ENCODE results near the gene WDFY4. TPM values are rescaled to one million over a fixed set of nuclear protein-coding genes. Genes with fewer than 3 reads are reported as not detected.
A peak's percentile ranks its signal among the peaks of the same experiment; 100 is the strongest.

Gene WDFY4
- total and polyA plus RNA-seq, 2 donors (not counting 1 experiment from before 2014, with no cell fraction given) = 0.06 to 0.66 TPM

DNA sequence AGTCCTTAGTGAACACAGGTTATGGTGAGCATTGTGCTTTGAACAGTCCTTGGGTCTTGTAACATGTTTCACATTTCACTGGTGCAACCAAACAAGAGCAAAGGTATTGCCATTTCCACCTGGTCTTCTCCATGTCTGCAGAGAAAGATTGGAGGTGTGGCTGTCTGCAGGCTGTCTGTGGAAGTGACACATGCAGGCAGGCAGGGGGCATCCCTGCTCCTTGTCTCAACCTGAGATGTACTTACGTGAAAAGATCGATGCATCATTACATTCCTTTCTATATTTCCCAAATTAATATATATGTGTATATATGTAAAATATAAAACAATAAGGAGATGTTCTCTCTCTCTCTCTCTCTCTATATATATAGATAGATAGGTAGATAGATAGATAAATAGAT, 200.7 kb downstream of the WDFY4 start:
- Histone ChIP-seq H3K27me3 (ENCODE audit: control insufficient read depth, insufficient read depth, low read length) (no peaks in the 10 kb centered on the region), H3K4me1 (ENCODE audit: control insufficient read depth, extremely low read depth, insufficient read depth, low read length) (no peaks in the 10 kb centered on the region), H3K9me3 (ENCODE audit: control insufficient read depth, insufficient read depth, low read depth, low read length) (no peaks in the 10 kb centered on the region), H3K27ac (ENCODE audit: insufficient read depth, low read length) (no peak overlapping the region), H3K36me3 (ENCODE audit: control insufficient read depth, insufficient read depth, low read length) (no peaks in the 10 kb centered on the region), H3K4me3 (replicated peaks in 1 of 4; ENCODE audit: control extremely low read depth in 1 of 4, insufficient read depth in 1 of 4, low read depth in 3 of 4, low read length in 4 of 4) (no peak overlapping the region), H3K4me2 (ENCODE audit: extremely low read depth, insufficient read depth, low read length) (no peak overlapping the region), H3K9ac (ENCODE audit: insufficient read depth, low read length) (no peak overlapping the region), H3K79me2 (ENCODE audit: control insufficient read depth, insufficient read depth, low read length) (no peaks in the 10 kb centered on the region), H2AFZ (ENCODE audit: low read length) (no peak overlapping the region), H4K20me1 (ENCODE audit: control insufficient read depth, extremely low read depth, insufficient read depth, low read length) (no peaks in the 10 kb centered on the region)
- peak in 1 of 2 donors; percentile 0 for DNase-seq (ENCODE audit: low read depth in 2 of 2)
- TF ChIP-seq, protein P1, sequence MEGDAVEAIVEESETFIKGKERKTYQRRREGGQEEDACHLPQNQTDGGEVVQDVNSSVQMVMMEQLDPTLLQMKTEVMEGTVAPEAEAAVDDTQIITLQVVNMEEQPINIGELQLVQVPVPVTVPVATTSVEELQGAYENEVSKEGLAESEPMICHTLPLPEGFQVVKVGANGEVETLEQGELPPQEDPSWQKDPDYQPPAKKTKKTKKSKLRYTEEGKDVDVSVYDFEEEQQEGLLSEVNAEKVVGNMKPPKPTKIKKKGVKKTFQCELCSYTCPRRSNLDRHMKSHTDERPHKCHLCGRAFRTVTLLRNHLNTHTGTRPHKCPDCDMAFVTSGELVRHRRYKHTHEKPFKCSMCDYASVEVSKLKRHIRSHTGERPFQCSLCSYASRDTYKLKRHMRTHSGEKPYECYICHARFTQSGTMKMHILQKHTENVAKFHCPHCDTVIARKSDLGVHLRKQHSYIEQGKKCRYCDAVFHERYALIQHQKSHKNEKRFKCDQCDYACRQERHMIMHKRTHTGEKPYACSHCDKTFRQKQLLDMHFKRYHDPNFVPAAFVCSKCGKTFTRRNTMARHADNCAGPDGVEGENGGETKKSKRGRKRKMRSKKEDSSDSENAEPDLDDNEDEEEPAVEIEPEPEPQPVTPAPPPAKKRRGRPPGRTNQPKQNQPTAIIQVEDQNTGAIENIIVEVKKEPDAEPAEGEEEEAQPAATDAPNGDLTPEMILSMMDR (conservative IDR thresholded peaks at IDR 0.05 in 1 of 2, IDR thresholded peaks at IDR 0.05 in 1 of 2; ENCODE audit: low read depth in 1 of 2, low read length in 2 of 2) = peak in 1 of 2 donors; percentile 35
- no peak for TF ChIP-seq EZH2 (IDR thresholded peaks at IDR 0.05; ENCODE audit: low read length, missing control alignments)

DNA sequence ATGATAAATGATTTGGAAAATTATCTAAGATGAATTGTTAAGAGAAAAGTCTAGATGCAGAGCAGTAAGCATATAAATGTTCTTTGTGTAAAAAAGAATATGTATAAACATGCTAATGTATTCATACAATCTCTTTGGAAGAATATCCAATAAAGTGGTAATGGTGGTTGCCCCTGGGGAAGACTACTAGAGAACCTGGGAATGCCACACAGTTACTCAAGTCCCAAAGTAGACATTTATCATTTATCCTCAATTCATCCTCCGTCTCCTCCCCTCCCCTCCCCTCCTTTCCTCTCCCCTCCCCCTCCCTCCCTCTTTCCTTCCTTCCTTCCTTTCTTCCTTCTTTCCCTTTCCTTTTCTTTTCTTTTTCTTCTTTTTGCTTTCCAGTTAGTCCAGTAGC, 203.3 kb downstream of the WDFY4 start:
- no peak overlapping the region for H2AFZ ChIP-seq (ENCODE audit: low read length)
- H3K4me2 ChIP-seq (ENCODE audit: extremely low read depth, insufficient read depth, low read length) = no peak overlapping the region
- H3K36me3 ChIP-seq (ENCODE audit: control insufficient read depth, insufficient read depth, low read length) = no peaks in the 10 kb centered on the region
- no peak overlapping the region for H3K27ac ChIP-seq (ENCODE audit: insufficient read depth, low read length)
- no peaks in the 10 kb centered on the region for H3K4me1 ChIP-seq (ENCODE audit: control insufficient read depth, extremely low read depth, insufficient read depth, low read length)
- DNase-seq (ENCODE audit: low read depth in 2 of 2) = no peak
- H3K9me3 ChIP-seq (ENCODE audit: control insufficient read depth, insufficient read depth, low read depth, low read length) = no peaks in the 10 kb centered on the region
- H3K9ac ChIP-seq (ENCODE audit: insufficient read depth, low read length) = no peak overlapping the region
- H3K79me2 ChIP-seq (ENCODE audit: control insufficient read depth, insufficient read depth, low read length) = no peaks in the 10 kb centered on the region
- no peaks in the 10 kb centered on the region for H3K27me3 ChIP-seq (ENCODE audit: control insufficient read depth, insufficient read depth, low read length)
- TF ChIP-seq EZH2 (IDR thresholded peaks at IDR 0.05; ENCODE audit: low read length, missing control alignments) = no peak
- TF ChIP-seq, protein P1 (conservative IDR thresholded peaks at IDR 0.05 in 1 of 2, IDR thresholded peaks at IDR 0.05 in 1 of 2; ENCODE audit: low read depth in 1 of 2, low read length in 2 of 2) = no peak
- H3K4me3 ChIP-seq (replicated peaks in 1 of 4; ENCODE audit: control extremely low read depth in 1 of 4, insufficient read depth in 1 of 4, low read depth in 3 of 4, low read length in 4 of 4) = no peak overlapping the region
- no peaks in the 10 kb centered on the region for H4K20me1 ChIP-seq (ENCODE audit: control insufficient read depth, extremely low read depth, insufficient read depth, low read length)

DNA sequence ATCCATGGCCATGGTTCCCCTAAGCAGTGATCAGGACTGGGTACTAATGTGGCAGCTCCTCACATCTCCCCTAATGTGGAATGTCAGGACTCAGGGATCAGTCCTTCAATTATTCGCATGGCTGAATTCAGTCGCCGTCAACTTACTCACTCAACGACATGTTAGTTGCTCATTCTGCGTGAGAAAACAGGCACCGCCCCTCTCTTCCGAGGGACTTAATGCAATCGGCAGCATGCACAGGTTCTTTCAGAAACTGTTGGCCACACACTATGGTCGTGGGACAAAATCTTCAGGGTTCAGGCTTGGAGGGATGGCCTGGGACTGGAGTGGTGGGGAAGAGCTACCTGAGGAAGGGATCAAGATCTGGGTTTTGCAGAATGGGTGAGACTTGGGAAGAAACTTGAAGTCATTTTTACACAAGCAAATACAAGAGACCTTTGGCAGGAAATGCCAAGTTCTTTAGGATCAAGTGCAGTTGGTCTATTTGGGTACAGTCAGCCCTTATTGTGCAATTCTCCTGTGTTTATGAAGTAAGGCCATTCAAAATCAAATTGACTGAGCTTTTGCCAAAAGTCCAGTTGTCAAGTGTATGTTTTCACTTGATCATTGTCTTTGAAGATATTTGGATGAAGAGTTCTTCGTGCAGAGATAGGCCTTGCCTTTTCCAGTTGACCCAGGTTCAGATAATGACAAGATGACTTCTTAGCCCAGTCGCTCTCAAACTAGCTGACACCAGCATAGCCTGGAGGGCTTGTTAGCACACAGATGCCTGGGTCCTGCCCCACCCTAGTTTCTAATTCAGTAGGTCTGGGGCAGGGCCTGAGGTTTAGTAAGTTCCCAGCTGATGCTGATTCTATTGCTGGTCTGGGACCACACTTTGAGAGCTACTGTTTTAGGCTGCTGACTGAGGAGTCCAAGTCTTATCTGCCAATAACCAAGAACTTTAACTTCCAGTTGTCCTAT, 206.5 kb downstream of the WDFY4 start:
- Histone ChIP-seq H3K79me2 (ENCODE audit: control insufficient read depth, insufficient read depth, low read length) (no peaks in the 10 kb centered on the region), H4K20me1 (ENCODE audit: control insufficient read depth, extremely low read depth, insufficient read depth, low read length) (no peaks in the 10 kb centered on the region), H2AFZ (ENCODE audit: low read length) (no peak overlapping the region), H3K27ac (ENCODE audit: insufficient read depth, low read length) (no peak overlapping the region), H3K27me3 (ENCODE audit: control insufficient read depth, insufficient read depth, low read length) (no peaks in the 10 kb centered on the region), H3K4me2 (ENCODE audit: extremely low read depth, insufficient read depth, low read length) (no peak overlapping the region), H3K36me3 (ENCODE audit: control insufficient read depth, insufficient read depth, low read length) (no peaks in the 10 kb centered on the region), H3K4me3 (replicated peaks in 1 of 4; ENCODE audit: control extremely low read depth in 1 of 4, insufficient read depth in 1 of 4, low read depth in 3 of 4, low read length in 4 of 4) (no peak overlapping the region), H3K4me1 (ENCODE audit: control insufficient read depth, extremely low read depth, insufficient read depth, low read length) (no peaks in the 10 kb centered on the region), H3K9ac (ENCODE audit: insufficient read depth, low read length) (no peak overlapping the region), H3K9me3 (ENCODE audit: control insufficient read depth, insufficient read depth, low read depth, low read length) (no peaks in the 10 kb centered on the region)
- DNase-seq (ENCODE audit: low read depth in 2 of 2) = peak in 1 of 2 donors; percentile 5
- TF ChIP-seq EZH2 (IDR thresholded peaks at IDR 0.05; ENCODE audit: low read length, missing control alignments) = no peak
- TF ChIP-seq, protein P1 (conservative IDR thresholded peaks at IDR 0.05 in 1 of 2, IDR thresholded peaks at IDR 0.05 in 1 of 2; ENCODE audit: low read depth in 1 of 2, low read length in 2 of 2) = no peak
